ENCODE data around the gene MRTFB. TPM values are rescaled to one million over a fixed set of nuclear protein-coding genes. Genes with fewer than 3 reads are reported as not detected.
"Not testable (repeated sequence)": the region's sequence is repeated elsewhere in the genome, so short reads cannot be mapped to it uniquely, and the experiment has no call there.

The MRTFB gene
- total RNA-seq, 1 experiment from 2014 or later = 7.7 TPM

DNA sequence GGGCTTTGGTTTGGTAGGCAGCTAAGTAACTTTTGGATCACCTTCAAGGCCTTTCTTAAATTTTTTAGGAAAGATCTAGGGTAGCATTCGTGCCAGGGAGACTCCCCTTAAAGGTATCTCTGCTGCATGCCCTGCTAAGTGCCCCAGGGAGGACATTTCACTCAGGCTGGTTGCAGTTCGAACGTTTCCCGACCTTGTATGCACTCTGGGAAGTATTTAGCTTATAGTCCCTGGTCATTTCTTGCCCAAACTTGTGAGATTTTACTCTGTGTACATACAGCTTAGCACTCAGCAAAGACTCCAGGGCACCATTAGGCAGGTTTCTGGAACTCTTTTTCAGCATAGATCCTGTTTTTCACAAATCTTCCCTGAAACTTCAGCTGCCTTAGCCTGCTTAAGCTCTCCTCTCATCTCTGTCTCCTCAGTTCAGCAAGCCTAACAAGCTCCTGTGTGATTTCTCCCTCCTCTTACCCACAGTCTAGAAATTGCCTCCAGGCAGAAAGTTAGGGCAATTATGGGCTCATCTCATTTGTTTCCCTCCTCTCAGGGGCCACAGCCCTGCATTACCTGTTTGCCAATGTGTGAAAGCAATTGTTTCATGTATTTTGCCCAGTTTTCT is 84.6 kb downstream of the MRTFB start:
- in situ Hi-C loops (cut with HindIII; ENCODE audit: low pct_unique_long_range_greater_than_20kb, low sequenced_read_pairs) = no loop called here

DNA sequence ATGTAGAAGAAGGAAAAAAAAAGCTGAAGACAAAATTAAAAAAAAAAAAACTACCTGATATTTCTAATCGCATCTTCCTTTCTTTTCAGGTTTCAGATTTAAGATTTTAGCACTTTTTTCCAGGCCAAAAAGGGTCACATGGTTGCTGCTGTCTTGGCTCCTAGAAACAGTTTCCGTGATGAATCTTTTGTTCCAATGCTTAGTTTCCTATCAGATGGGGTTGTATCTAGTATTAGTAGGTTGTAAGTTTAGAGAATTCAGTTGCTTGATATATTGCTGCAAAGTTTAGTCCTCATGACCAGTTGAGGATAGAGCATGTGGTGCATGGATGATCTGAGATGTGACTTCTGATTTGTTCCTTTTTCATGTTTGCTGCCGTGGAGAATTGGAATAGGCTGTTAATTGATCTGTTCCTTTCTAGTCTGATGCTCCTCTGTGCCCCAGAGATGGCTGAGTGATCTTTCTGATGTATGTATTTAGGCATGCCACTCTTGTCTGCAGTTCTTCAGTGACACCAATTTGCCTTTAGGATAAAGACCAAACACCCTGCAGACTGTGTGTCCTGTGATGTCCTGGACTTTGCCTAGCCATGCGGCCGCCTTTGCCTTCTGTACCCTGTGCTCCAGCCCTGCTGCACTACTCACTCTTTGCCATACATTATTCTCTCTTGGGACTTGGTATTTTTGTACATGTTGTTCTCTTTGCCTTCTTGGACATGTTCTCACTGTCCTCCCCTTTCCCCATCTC is 94.0 kb downstream of the MRTFB start:
- no peak for DNase-seq (ENCODE audit: low read depth)
- in situ Hi-C loops (cut with HindIII; ENCODE audit: low pct_unique_long_range_greater_than_20kb, low sequenced_read_pairs) = no loop called here

More for the DNA sequence above, 84.6 kb downstream of the MRTFB start:
- no peak for DNase-seq (ENCODE audit: low read depth)

GRCh38 chr16:14168146-14168545 is 97.0 kb downstream of the MRTFB start:
- in situ Hi-C loops (cut with HindIII; ENCODE audit: low pct_unique_long_range_greater_than_20kb, low sequenced_read_pairs) = no loop called here
- DNase-seq (ENCODE audit: low read depth) = no peak

DNA sequence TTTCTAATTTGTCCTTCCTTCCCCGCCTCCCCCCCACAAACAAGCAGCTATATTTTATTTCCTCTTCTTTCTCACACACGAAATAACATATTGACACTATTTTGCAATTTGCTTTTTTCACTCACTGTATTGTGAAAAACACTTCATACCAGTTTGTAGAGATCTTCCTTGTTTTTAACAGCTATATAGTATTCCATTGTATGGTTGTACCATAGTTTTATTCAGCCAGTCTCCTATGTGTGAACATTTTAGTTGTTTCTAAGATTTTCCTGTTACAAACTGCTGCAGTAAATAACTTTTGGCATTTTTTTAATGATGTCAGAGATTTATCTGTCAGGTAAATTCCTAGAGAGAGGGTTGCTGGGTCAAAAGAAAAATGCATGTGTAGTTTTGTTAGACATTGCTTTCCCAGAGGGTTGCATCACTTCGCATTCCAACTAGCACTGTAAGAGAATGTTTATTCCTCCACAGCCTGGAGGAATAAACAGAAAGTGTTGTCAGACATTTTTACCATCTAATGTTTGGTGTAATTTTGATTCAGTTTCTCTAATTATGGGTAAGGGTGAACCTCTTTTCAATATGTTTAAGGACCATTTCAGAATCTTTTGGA is 101.2 kb downstream of the MRTFB start:
- DNase-seq (ENCODE audit: low read depth) = no peak
- in situ Hi-C loops (cut with HindIII; ENCODE audit: low pct_unique_long_range_greater_than_20kb, low sequenced_read_pairs) = no loop called here

- in situ Hi-C loops (cut with HindIII; ENCODE audit: low pct_unique_long_range_greater_than_20kb, low sequenced_read_pairs) = no loop called here
- DNase-seq (ENCODE audit: low read depth) = no peak
Measured at GRCh38 chr16:14175086-14175485, 104.0 kb downstream of the MRTFB start.

DNA sequence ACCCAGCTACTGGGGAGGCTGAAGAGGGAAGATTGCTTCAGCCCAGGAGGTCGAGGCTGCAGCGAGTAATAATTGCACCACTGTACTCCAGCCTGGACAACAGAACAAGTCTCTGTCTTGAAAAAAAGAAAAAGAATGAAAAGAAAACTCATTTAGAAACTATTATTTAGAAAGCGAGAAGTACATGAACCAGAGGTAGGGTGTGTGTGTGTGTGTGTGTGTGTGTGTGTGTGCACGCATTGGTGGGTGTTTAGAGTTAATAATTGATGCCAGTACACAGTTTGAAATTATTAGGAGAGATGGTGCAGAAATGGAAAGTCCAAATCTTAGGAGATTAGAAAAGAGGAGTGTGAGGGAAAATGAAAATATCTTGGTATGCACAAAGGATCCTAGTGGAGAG is 106.6 kb downstream of the MRTFB start:
- no peak for DNase-seq (ENCODE audit: low read depth)
- in situ Hi-C loops (cut with HindIII; ENCODE audit: low pct_unique_long_range_greater_than_20kb, low sequenced_read_pairs) = no loop called here

DNA sequence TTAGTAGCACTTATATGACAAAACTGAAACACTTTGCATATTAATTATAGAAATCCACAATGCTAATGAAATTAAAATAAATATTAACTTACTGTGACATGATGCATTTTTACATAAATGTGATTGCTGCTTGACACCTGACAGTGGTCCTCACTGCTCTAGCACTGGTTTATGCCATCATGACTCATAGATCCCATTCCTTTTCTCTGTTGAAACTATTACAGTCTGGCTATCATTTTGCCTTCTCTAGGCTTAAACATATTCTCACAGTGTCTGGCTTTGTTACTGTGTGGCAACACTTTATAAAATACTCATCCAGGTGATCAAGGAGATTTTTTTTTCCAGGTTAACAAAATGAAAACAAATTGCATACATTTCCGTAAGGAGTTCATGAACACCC is 108.0 kb downstream of the MRTFB start:
- in situ Hi-C loops (cut with HindIII; ENCODE audit: low pct_unique_long_range_greater_than_20kb, low sequenced_read_pairs) = no loop called here
- no peak for DNase-seq (ENCODE audit: low read depth)

DNA sequence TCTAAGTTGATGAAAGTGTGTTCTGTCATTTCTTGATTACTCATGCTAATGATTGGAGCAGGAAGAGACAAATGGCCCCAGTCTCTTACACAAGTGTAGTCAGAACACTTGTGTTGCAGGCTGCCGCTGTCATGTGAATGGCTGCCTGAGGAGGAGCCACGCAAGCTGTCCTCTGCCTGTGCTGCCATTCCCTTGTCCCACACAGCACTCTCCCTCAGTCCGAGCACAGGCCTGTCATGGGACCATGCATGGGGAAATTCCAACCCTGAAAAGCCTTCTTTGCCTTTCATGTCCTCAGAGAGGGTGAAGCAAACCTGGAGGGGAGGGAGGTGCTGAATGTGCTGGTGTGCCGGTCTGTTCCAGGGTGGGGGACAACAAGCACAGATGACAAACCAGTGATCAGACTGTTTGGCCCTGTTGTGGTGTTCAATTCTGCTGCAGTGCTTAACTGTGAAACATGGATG is 109.4 kb downstream of the MRTFB start:
- DNase-seq (ENCODE audit: low read depth) = no peak
- in situ Hi-C loops (cut with HindIII; ENCODE audit: low pct_unique_long_range_greater_than_20kb, low sequenced_read_pairs) = no loop called here

GRCh38 chr16:14181371-14182050 is 110.4 kb downstream of the MRTFB start:
- DNase-seq (ENCODE audit: low read depth) = no peak
- in situ Hi-C loops (cut with HindIII; ENCODE audit: low pct_unique_long_range_greater_than_20kb, low sequenced_read_pairs) = no loop called here

- no peak for DNase-seq (ENCODE audit: low read depth)
- in situ Hi-C loops (cut with HindIII; ENCODE audit: low pct_unique_long_range_greater_than_20kb, low sequenced_read_pairs) = no loop called here
Measured at GRCh38 chr16:14182999-14183398, 111.9 kb downstream of the MRTFB start.

DNA sequence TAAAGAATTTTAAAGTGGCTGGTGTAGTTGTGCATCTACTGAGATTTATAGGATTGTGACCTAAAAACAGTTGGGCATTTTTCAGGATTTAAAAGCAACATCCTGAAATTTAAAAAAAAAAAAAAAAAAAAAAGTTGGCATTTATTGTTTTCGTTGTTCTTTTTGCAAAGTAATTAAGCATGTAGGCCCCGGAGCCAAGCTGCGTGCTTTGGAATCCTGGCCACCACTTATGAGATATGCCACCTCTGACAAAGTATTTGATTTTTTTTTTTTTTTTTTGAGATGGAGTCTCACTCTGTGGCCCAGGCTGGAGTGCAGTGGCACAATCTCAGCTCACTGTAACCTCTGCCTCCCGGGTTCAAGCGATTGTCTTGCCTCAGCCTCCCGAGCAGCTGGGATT is 112.8 kb downstream of the MRTFB start:
- DNase-seq (ENCODE audit: low read depth); in situ Hi-C loops (cut with HindIII; ENCODE audit: low pct_unique_long_range_greater_than_20kb, low sequenced_read_pairs): not testable (repeated sequence)

- in situ Hi-C loops (cut with HindIII; ENCODE audit: low pct_unique_long_range_greater_than_20kb, low sequenced_read_pairs) = no loop called here
- peak; percentile 43 for DNase-seq (ENCODE audit: low read depth)
Measured at GRCh38 chr16:14186007-14186794, 115.1 kb downstream of the MRTFB start.

- DNase-seq (ENCODE audit: low read depth) = no peak
- in situ Hi-C loops (cut with HindIII; ENCODE audit: low pct_unique_long_range_greater_than_20kb, low sequenced_read_pairs) = no loop called here
Measured at GRCh38 chr16:14186795-14187221, 115.7 kb downstream of the MRTFB start.

- in situ Hi-C loops (cut with HindIII; ENCODE audit: low pct_unique_long_range_greater_than_20kb, low sequenced_read_pairs) = no loop called here
- no peak for DNase-seq (ENCODE audit: low read depth)
Measured at GRCh38 chr16:14187517-14188338, 116.6 kb downstream of the MRTFB start.

DNA sequence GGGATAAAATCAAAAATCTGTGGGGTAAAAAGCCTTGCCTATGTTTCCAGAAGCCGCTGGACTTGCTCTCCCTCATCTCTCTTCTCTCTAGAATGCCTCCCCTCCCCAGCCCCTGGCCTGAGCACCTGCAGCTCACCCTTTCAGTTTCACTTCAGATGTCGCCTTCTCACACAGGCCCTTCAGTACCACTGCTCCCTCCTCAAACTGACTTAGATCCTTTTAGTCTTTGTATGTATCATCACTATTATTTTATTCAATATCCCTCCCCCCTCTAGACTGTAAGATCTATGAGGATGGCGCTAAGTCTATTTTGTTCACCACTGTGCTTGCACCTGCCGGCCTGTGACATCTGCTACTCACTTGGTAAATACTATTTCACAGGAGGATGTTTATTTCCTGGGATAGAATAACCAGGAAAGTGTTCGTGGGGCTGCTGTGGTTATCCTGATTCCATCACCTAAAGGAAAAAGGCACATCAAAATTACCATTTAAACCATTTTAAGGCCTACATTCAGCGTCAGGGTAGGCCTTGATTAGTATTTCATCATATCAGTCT is 122.3 kb downstream of the MRTFB start:
- DNase-seq (ENCODE audit: low read depth) = no peak
- in situ Hi-C loops (cut with HindIII; ENCODE audit: low pct_unique_long_range_greater_than_20kb, low sequenced_read_pairs) = no loop called here

GRCh38 chr16:14194721-14195120 is 123.6 kb downstream of the MRTFB start:
- DNase-seq (ENCODE audit: low read depth) = no peak
- in situ Hi-C loops (cut with HindIII; ENCODE audit: low pct_unique_long_range_greater_than_20kb, low sequenced_read_pairs) = no loop called here

DNA sequence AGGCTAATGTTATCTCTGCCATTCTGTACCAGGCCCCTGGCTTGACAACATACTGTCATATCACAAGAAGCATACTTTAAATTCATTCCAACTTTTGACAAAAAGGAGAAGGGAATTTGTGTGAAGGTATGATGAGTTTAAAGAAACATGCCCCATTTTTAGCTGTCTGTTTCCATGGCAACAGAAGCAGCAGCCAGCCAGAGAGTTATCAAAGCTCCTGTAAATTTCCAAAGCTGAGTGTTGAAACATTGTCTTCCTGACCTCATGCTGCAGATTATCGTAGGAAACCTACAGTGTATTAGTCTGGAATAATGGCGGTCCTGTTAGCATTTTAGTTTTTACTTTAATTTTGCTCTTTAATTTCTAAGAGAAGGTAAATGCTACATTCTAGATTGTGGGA is 124.9 kb downstream of the MRTFB start:
- DNase-seq (ENCODE audit: low read depth) = no peak
- in situ Hi-C loops (cut with HindIII; ENCODE audit: low pct_unique_long_range_greater_than_20kb, low sequenced_read_pairs) = no loop called here

All from Caki2 (cell line).